C4-2B (cell line): ENCODE results near the gene BCL2L11.

Experiments used
- CTCF ChIP-seq: fragments of 450-650 bp; conservative IDR thresholded peaks from 2 replicates; pipeline ENCODE4 v1.5.1; 2017; ENCODE audit warnings: mild to moderate bottlenecking
- ZFX ChIP-seq: fragments of 450-650 bp; IDR thresholded peaks from 2 replicates; pipeline ENCODE4 v1.6.1; 2017

GRCh38 chr2:111143107-111143842, 22.6 kb downstream of the BCL2L11 start:
- TF ChIP-seq CTCF = no peak
- TF ChIP-seq ZFX = no peak
